GM12878 (cell line): ENCODE results near the gene PKDREJ. TPM values are rescaled to one million over a fixed set of nuclear protein-coding genes. Genes with fewer than 3 reads are reported as not detected.

ENCODE experiments used
- ATAC-seq: fragments of 200-7000 bp; cut with Tn5 transposase; 3 replicates; pipeline ENCODE4 v1.9.1; 2020; ENCODE audit warnings: mild to moderate bottlenecking, moderate library complexity
- BruUV-seq: library from RNA; stranded (reverse); fragments of 400-500 nt; replicated peaks from 2 replicates; lab custom pipeline; 2021; lab: Mats Ljungman, UMichigan
- CTCF ChIA-PET: fragments of 300-600 bp; sonication (Branson Sonifier 250); formaldehyde crosslinking; extraction: SDS; loops from one replicate; lab custom pipeline; 2021; ENCODE audit warnings: inconsistent platforms; lab: Yijun Ruan, JAX
- POLR2A ChIA-PET: fragments of 350-600 bp; formaldehyde crosslinking; extraction: SDS; loops from one replicate; lab custom pipeline; 2021; ENCODE audit warnings: inconsistent platforms; lab: Charles Lee
- RAD21 ChIA-PET: fragments of 300-600 bp; sonication (Branson Sonifier 250); formaldehyde crosslinking; loops from one replicate; lab custom pipeline; 2023; ENCODE audit warnings: antibody characterized with exemption; ENCODE audit not compliant: unreplicated experiment; lab: Charles Lee
- SMC1A ChIA-PET: fragments of 300-600 bp; sonication (Branson Sonifier 250); formaldehyde crosslinking; loops from one replicate; lab custom pipeline; 2023; ENCODE audit not compliant: unreplicated experiment, uncharacterized antibody; lab: Charles Lee
- DNase-seq: peaks from one replicate; pipeline ENCODE4 v3.0.0-alpha.2; 2011; ENCODE audit warnings: low read depth, low spot score
- FAIRE-seq: peaks from 3 replicates; lab custom pipeline; 2011; peaks lifted over from hg19 to GRCh38; lab: Jason Lieb, UNC
- H2AFZ ChIP-seq: 2 replicates; pipeline ENCODE4 v1.6.0; 2011; ENCODE audit warnings: low read depth, low read length, control low read depth; ENCODE audit not compliant: control insufficient read depth
- H3K27ac ChIP-seq: 2 replicates; pipeline ENCODE4 v1.5.1; 2011; ENCODE audit warnings: control low read depth; ENCODE audit not compliant: control insufficient read depth, insufficient read depth
- H3K27me3 ChIP-seq, 2 experiments: replicated peaks in 1 of 2; 2 replicates each; pipeline versions ENCODE4 v1.6.0 to v1.6.1; 2011; ENCODE audit warnings: low read length in 1 of 2; ENCODE audit not compliant: control insufficient read depth in 2 of 2, insufficient read depth in 2 of 2
- H3K36me3 ChIP-seq, 2 experiments: 2 replicates each; pipeline ENCODE4 v1.5.1; 2011; ENCODE audit warnings: low read length in 1 of 2; ENCODE audit not compliant: control insufficient read depth in 2 of 2, insufficient read depth in 2 of 2
- H3K4me1 ChIP-seq: 2 replicates; pipeline ENCODE4 v1.6.1; 2011; ENCODE audit warnings: mild to moderate bottlenecking, low read length, moderate library complexity, mixed read lengths; ENCODE audit not compliant: control insufficient read depth, insufficient read depth
- H3K4me2 ChIP-seq: 2 replicates; pipeline ENCODE4 v1.6.0; 2011; ENCODE audit warnings: control low read depth; ENCODE audit not compliant: control insufficient read depth, insufficient read depth
- H3K4me3 ChIP-seq: fragments of 200-600 bp; sonication (generic); 2 replicates; pipeline ENCODE4 v1.5.1; 2016
- H3K79me2 ChIP-seq: 2 replicates; pipeline ENCODE4 v1.6.0; 2011; ENCODE audit warnings: low read length; ENCODE audit not compliant: control insufficient read depth, insufficient read depth
- H3K9ac ChIP-seq: 2 replicates; pipeline ENCODE4 v1.8.0; 2011; ENCODE audit warnings: low read length, control low read depth, mixed read lengths; ENCODE audit not compliant: control insufficient read depth, insufficient read depth
- H3K9me3 ChIP-seq: replicated peaks from 3 replicates; pipeline ENCODE4 v1.5.1; 2011; ENCODE audit warnings: mild to moderate bottlenecking, low read length; ENCODE audit not compliant: control insufficient read depth, insufficient read depth
- H4K20me1 ChIP-seq: 2 replicates; pipeline ENCODE4 v1.6.0; 2011; ENCODE audit not compliant: control insufficient read depth, insufficient read depth
- ASH2L ChIP-seq: fragments of 300-600, 200-600 bp; sonication (generic); IDR thresholded peaks from 2 replicates; pipeline ENCODE4 v1.6.1; 2017; ENCODE audit warnings: low read depth, mild to moderate bottlenecking, borderline replicate concordance
- HSF1 ChIP-seq: fragments of 150-350 bp; IDR thresholded peaks from 2 replicates; pipeline ENCODE4 v1.6.1; 2014; ENCODE audit warnings: mild to moderate bottlenecking, low read depth, low read length
- IKZF2 ChIP-seq, 2 experiments: fragments of 450-650 bp; IDR thresholded peaks; 2 replicates each; pipeline ENCODE4 v1.6.1; 2017; ENCODE audit warnings: mild to moderate bottlenecking in 2 of 2, moderate library complexity in 2 of 2
- NR2F1 ChIP-seq: fragments of 450-650 bp; conservative IDR thresholded peaks from 2 replicates; pipeline ENCODE4 v1.6.1; 2017; ENCODE audit warnings: mild to moderate bottlenecking
- SMARCA5 ChIP-seq: fragments of 450-650 bp; IDR thresholded peaks from 2 replicates; pipeline ENCODE4 v1.6.1; 2017; ENCODE audit warnings: mild to moderate bottlenecking
- SREBF1 ChIP-seq: IDR thresholded peaks from 2 replicates; pipeline ENCODE4 v1.6.1; 2012; ENCODE audit warnings: mild to moderate bottlenecking, low read length
- USF2 ChIP-seq: IDR thresholded peaks from 2 replicates; pipeline ENCODE4 v1.6.1; 2011; ENCODE audit warnings: low read depth, low read length, improper control_type of control experiment, borderline replicate concordance
- YBX1 ChIP-seq: fragments of 450-650 bp; IDR thresholded peaks from 2 replicates; pipeline ENCODE4 v1.6.1; 2016; ENCODE audit warnings: antibody characterized with exemption
- ZBED1 ChIP-seq: IDR thresholded peaks from 2 replicates; pipeline ENCODE4 v1.6.1; 2016; ENCODE audit warnings: borderline replicate concordance
- WGBS: methylation state at CpG from one replicate; pipeline ENCODE4 v1.1.6; 2016; ENCODE audit warnings: low lambda C conversion rate; ENCODE audit not compliant: insufficient replicate concordance, insufficient coverage; ENCODE audit errors: missing lambda C conversion rate; 5-methylcytosine and 5-hydroxymethylcytosine counted together
- in situ Hi-C: fragments of 300-500 bp; cut with MboI; formaldehyde crosslinking; loops from 9 replicates; pipeline ENCODE4 v1.14.3; 2018; ENCODE audit warnings: mixed read lengths
- intact Hi-C: fragments of 100-400 bp; cut with micrococcal nuclease; formaldehyde crosslinking; loops from one replicate; pipeline ENCODE4 v1.14.2; 2022; ENCODE audit not compliant: unreplicated experiment
- polyA plus RNA-seq, 11 experiments: library from polyadenylated mRNA; depleted of rRNA in 4 of 11; unstranded in 6 of 11; stranded (reverse) in 5 of 11; fragments of >200 nt; fragmentation: Nextera tagmentation in 4 of 11; fragmentation: Illumina TruSeq in 1 of 11; extraction: Ambion mirVana in 4 of 11; extraction: Trizol in 1 of 11; gene quantifications; 1 replicate in 1 of 11; 2 replicates in 10 of 11; pipeline versions ENCODE4 v1.2.1 to v1.2.3, GENCODE V29; 2011 to 2016; ENCODE audit warnings: inconsistent platforms in 2 of 11, missing spikeins in 2 of 11, low read depth in 1 of 11
- total RNA-seq, 4 experiments: library from RNA; depleted of rRNA in 3 of 4; stranded (reverse); fragments of >200 nt in 3 of 4; fragmentation: Illumina TruSeq in 1 of 4; extraction: Trizol in 1 of 4; gene quantifications; 2 replicates each; pipeline versions ENCODE4 v1.2.1 to v1.2.3, GENCODE V29; 2013 to 2021

The PKDREJ gene
- total and polyA plus RNA-seq, 10 of the 15 experiments (the other 5 are each of a cell fraction or from before 2014, with no cell fraction given): 0.02 to 0.03 TPM; not detected in 8

GRCh38 chr22:46309526-46310085 lies 46.5 kb upstream of the PKDREJ start:
- Histone ChIP-seq H3K27me3 (no peaks in the 10 kb centered on the region), H3K9me3 (no peaks in the 10 kb centered on the region), H3K27ac (no peak overlapping the region), H3K79me2 (peaks cover 4% of the 10 kb centered on the region), H3K4me2 (no peak overlapping the region), H2AFZ (no peak overlapping the region), H3K4me3 (no peak overlapping the region), H3K9ac (no peak overlapping the region), H4K20me1 (no peaks in the 10 kb centered on the region), H3K36me3 (peaks cover 20 to 23% of the 10 kb centered on the region in 2 experiments), H3K4me1 (no peaks in the 10 kb centered on the region)
- intact Hi-C loops: loop anchor here (10.0 kb wide), 1 partner anchor 315 kb away; no protein-coding TSS in a partner anchor
- in situ Hi-C loops: loop anchor here (5.0 kb wide), 2 partner anchors 187 to 297 kb away; no protein-coding TSS in a partner anchor
- 98% methylated on average over 15 of the region's 15 CpGs for WGBS
- no TSS peak for BruUV-seq
- TF ChIP-seq NR2F1 (no peak), USF2 (no peak), SREBF1 (no peak), ZBED1 (no peak), IKZF2 (IDR thresholded peaks at IDR 0.05) (no peak), YBX1 (no peak), SMARCA5 (no peak), ASH2L (no peak), HSF1 (no peak)
- CTCF ChIA-PET: interaction anchor here (0.7 kb wide), 1 partner anchor 27 kb away, joined by 3 read pairs; no protein-coding TSS in a partner anchor
- no peak for DNase-seq
- POLR2A ChIA-PET: no interaction called here
- FAIRE-seq: no peak
- RAD21 ChIA-PET: no interaction called here
- SMC1A ChIA-PET: no interaction called here
- ATAC-seq: no peak
